GM18907 (cell line): ENCODE measurements around the gene LIPH.

Source experiments
- ATAC-seq: cut with Tn5 transposase; IDR thresholded peaks from one replicate; pipeline ENCODE4 v1.9.1; 2021; ENCODE audit warnings: mild to moderate bottlenecking, moderate library complexity; ENCODE audit not compliant: unreplicated experiment

LIPH gene

DNA sequence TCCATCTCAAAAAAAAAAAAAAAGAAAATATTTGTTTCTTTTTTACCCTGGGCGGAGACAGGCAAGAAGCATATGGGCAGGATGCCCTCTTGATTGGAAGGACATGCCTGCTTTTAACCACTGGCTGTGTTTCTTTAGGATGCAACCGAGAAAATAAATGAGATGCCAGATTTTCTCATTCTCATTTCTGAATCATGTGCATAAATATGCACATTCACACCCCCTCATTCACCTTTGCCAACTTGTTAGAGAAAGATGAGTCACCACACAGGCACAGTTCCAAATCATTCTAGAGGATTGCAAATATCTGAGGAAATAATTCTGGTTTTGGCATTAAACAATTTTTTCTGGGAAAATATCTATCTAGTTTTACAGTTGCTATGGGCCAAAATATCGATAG is 3.3 kb downstream of the LIPH start:
- no peak for ATAC-seq

DNA sequence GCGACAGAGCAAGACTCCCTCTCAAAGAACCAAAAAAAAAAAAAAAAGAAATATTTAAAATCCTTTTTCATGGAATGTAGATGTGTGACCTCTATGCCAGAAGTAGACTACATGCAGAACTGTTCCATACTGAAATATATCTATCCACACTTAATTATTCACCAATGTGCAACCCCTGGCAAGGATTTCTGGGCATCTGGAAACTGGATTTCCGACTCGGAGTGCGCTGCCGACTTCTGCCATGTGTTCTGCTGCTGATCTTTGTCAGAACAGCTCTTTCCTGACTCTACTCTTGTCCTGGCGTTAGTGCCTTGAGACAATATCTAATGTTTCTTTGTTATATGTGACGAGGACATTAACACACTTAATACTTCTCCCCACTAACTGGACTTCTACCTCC is 11.7 kb downstream of the LIPH start:
- no peak for ATAC-seq

DNA sequence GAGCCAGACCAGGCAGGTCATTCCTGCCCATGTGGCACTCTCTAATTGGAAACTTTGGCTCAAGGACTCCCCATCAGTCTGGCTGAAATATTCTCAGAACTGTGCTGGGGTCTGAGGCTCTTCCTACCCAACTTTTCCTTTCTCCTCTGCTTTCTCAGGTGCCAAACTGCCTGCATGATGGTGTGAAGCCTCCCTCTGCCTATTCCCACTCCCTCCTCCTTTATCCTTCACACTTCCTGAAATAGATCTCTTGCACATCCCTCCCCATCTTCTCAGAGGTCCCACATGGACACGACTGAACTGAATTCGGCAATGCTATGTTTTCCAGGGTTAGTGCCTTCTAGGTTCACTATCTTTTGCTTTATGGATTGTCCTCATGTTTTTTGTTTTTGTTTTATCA is 12.5 kb downstream of the LIPH start:
- no peak for ATAC-seq

DNA sequence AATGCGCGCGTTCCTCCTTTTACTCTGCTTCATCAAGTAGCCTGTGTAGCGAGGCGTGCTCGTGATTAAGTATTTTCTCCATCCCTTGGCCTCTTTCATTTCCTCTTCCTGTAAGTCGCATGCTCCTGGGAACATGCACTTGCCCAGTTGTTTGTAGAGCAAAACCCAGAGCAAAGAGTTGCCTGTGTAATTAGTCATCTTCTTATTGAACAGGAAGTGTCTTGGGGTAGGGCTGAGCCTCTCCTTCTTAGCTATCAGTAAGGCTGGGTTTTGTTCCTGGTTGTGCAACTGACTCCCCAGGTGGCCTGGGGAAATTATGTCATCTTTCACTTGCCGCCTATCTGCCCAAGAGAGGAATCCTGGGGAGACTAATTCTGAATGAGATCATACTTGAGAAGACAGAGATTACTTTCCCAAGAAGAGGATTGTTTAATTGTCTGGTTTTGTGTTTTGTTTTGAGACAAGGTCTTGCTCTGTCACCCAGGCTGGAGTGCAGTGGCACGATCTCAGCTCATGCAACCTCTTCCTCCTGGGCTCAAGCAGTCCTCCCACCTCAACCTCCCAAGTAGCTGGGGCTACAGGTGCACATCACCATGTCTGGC is 14.9 kb downstream of the LIPH start:
- peak; percentile 99 for ATAC-seq

DNA sequence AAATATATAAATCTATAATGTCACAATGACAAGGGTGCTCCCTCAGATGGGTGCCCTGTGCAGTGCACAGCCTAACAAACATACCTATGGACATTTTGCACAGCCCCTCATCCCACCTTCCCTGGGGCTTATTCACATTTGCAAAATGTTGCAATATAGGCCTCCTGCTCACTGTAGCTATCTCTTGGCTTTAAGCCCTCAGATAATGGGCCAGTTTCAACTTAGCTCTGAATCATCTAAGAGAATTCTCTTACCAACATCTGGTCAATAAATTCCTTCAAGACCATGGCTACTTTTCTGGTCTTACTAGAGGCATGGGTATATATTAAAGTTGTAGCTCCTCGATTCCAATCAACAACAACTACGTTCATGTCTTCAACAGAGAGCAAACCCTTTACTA is 17.9 kb downstream of the LIPH start:
- no peak for ATAC-seq

DNA sequence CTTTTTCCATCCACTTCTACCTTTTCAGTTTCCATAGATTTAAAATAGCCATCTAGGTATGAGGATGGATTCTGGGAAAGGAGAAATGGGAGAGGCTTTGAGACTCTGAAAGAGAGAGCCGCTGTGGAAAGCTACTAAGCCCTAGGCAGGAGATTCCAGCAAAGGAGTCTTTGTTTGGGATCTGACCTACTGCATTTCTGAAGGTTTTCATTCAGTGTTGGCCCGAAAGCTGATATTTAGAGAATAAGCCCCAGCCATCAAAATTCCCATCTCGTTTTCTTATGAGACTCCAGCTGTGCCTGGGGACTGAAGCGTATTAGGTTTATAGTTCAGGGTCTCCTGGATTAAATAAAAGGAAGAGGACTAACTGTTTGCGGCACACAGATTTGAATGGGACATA is 19.5 kb downstream of the LIPH start:
- no peak for ATAC-seq

DNA sequence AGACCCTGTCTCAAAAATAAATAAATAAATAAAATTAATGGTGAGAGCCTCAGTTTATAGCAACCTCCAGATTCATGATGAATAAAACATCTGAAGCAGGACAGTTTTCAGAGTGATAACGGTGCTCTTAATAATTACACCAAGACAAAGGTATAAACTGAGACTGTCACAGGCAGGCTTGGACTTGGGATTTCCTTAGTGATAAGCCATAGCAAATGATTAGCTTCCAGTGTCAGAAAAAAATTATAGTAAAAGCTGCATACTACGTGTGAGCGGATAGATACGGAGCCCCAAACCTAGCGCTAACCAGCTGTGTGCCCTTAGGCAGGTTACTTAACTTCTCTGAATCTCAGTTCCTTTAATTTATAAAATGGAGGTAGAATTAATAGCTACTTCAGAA is 21.5 kb downstream of the LIPH start:
- no peak for ATAC-seq

DNA sequence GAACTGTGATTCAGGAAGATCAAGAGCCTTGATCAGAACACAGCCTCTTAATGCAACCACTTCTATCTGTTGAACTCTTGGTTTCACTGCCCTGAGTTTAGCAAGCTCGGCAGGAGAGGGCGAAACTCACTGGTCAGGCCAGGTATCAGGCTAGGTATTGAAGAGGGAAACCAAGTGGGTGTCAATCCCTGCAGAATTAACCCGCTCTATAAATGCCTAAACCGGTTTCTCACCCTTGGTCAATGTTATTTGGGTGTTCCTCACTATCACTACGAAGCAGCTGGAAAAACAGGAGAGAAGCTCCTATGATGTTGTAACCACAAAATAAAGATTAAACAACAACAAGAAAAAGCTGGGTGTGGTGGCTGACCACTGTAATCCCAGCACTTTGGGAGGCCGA is 23.9 kb downstream of the LIPH start:
- ATAC-seq, result no peak

DNA sequence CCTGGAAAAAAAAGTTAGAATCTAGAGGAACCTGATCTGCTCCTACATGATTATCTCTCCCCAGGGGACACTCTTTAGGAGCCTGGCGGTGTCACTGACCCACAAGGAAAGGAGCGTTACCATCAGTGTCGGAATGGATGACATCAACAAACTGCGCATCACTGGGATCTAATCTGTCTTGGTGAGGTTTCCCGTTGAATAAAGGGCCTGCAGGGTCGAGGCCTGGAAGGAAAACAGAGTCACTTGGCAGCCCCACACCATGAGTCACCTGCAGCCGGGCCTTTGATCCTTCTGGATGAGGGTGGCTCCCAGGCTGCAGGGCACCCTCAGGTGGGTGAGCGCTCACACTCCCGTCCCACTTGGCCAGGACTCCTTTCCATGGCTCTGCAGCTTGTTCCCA is 25.0 kb downstream of the LIPH start:
- ATAC-seq, result no peak

DNA sequence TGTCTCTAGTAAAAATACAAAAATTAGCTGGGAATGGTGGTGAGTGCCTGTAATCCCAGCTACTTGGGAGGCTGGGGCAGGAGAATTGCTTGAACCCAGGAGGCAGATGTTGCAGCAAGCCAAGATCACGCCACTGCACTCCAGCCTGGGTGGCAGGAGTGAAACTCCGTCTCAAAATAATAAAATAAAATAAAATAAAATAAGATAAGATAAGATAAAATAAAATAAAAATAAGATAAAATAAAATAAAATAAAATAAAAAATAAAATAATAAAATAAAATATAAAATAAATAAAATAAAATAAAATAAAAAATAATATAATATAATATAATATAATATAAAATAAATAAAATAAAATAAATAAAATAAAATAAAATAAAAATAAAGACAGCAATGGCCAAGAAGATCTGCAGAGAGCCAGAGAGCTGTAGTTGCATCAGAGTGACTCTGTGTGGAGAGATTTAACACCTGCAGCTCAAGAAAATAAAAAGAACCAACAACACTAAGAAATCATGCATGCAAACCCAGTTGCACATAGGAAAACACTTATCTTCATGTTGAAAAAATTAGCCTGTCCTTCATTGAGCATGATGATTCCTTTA is 25.9 kb downstream of the LIPH start:
- ATAC-seq, result no peak

DNA sequence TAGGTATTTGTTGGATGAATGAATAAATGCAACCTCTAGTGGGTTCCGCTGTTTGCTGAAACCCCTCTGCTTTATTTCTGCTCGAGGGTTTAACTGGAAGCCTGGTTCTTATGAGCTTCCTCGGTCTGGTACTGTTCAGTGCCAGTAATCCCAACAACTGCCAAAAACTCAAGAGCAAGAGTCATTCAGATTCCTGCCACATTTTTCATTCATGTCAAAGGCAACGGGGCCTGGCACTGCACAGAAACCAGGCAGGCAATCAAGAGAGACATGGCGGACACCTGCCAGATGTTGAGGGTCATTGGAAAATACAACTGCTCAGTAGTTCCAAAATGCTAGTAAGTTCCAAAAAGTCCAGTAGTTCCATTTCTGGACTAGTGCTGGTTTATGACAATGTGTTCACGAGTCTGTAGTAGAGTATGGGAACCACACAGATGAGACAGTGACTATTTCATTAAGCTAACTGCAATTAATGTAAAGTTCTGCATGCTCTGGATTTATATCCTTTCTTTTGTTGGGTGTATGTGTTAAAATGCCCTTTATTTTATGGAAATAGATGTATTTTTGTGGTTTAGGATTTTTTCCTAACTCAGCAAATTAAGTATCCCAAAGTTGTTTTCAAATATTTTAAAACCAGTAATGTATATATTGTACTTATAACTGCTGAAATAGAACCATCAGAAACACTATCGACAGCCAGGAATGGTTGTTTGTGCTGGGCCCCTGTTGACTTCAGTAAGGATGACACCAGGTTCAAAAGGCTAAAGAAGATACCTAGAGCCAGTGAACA is 30.8 kb downstream of the LIPH start:
- ATAC-seq, result no peak

DNA sequence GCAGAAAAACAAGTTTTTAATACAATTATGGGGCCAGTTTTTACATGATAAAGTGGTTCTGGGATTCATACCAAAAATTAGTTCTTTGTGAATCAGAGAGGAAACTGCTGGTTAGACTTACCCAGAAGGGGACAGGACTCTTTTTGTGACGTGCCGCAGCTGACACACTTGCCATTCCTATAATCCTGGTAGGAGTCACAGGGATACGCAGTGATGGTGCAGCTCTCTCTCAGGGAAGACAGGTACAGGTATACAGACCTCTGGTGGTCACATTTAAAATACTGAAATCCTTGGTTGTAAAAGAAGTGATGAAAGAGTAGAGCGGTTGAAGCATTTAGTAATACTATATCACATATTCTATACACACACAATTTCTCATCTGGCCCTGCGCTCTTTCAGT is 33.4 kb downstream of the LIPH start:
- no peak for ATAC-seq

DNA sequence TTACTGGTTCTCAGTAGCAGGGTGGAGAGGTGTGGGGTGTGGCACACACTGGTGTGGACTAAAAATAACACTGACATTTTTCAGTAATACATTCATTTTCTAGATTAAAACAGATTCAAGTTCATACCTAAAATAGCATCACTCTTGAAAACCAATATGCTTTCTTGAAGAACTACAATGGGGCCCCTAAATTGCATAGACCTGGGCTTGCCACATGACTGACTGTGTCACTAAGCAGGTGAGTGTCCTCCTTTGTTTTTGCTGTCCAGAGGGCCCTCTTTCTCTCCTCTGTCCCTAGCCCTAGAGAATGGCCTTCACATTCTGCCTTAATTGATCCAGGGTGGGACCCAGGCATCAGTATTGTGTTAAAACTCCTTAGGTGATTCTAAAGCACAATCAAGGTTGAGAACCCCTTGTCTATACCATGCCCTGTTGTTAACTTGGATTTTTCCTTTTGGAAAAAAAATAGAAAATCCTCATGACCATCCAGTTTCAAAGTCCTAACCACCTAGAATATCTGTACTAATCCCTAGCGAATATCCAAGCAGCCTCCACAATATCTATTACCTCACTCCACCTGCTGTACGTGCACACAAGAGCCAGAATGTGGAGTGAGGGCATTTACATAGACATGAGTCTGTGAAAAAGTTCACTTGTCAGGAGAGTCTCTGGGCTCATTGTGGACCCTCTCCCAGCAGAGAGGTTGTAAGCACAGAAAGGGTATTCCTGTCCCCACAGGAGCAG is 34.8 kb downstream of the LIPH start:
- ATAC-seq, result no peak

DNA sequence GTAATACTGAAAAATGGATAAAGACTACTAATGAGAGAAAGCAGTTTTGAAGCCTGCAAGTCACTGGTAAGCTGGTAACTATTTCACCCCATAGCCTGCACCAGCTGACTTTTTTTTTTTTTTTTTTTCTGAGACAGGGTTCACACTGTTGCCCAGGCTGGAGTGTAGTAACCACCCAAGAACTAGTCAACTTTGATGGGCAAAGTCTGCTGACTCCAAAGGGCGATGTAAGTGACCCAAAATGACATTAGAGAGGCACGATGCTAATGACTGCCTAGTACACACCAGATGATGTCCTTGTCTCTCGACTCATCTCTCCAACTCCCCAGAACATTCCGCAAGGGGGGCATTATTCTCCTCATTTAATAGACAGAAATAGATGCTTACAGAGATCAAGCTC is 40.7 kb downstream of the LIPH start:
- no peak for ATAC-seq

DNA sequence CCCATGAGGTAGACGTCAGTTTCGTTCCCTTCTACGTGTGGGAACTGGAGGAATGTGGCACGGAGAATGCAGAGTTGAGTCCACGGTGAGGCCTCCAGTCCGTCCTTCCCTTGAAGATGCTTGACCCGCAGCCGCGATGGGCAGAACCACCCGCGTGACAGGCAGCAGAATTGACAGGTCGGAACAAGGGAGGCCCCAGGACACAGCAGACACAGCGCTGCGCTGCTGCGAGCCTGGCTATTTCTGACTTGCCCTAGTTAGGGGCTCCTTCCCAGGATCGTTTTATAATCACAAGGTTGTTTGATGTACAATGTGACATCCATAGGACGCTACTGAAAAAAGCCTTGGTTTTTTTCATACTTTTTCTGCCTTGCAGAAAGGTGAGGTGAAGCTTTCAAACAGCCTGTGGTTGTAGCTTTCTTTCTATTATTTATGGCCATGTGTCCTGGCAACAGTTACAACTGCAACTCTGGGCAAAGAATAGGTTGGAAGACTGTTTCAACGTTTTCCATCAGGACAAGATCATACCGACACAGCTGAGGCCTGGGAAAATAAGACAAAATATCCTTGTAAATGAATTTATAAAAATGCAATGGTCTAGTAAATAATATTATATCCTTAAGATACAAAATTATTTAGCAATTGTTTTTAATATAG is 43.9 kb downstream of the LIPH start:
- no peak for ATAC-seq

DNA sequence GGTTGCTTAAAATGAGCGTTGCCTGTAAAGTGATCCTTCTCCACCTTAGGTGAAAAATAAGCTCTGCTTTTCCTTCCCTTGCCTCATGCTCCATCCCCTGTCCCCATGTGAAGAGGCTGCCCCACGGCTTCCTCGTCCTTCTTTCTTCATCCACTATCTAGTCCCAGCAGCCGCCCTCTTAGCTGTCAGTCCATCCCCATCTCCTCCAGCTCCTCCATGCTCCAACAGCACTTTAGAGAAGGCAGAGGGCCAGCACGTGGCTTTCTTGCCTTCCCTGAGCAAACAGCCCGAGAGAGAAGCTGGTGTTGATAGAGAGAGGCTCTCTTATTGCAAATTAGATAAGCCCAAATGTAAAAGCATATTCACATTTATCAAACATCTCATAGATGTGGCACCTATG is 44.5 kb downstream of the LIPH start:
- no peak for ATAC-seq

DNA sequence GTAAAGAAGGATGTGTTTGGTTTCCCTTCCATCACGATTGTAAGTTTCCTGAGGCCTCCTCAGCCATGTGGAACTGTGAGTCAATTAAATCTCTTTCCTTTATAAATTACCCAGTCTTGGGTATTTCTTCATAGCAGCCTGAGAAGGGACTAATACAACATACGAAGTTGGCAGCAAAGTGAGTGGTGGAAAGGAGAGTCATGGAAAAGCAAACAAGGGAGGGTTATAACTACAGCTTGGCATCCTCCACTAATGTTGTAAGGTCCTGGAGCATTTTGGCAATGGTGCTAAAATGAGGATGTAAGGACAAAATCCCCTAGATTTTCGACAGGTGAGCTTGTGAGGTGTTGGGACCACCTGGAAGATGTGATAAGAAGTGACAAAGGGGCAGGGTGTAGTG is 47.8 kb downstream of the LIPH start:
- ATAC-seq, result no peak

DNA sequence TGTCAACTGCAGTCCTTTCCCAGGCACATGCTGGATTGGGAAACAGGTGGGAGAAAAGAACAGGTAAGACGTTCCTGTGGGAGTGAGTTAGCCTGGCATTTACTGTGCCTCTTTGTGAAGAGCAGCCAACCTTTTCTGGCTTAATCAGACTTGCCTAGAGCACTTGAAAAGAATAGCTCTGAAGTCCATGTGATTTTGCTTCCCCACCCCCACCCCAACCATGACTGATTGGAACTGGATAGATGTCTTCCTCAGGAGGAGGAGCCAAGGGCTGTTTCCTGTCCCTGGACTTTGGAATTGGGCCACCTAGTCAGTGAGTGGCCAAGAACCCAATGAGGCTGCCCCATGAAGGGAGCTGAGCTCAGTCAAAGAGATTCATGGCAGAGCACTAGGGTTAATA is 48.9 kb downstream of the LIPH start:
- no peak for ATAC-seq

DNA sequence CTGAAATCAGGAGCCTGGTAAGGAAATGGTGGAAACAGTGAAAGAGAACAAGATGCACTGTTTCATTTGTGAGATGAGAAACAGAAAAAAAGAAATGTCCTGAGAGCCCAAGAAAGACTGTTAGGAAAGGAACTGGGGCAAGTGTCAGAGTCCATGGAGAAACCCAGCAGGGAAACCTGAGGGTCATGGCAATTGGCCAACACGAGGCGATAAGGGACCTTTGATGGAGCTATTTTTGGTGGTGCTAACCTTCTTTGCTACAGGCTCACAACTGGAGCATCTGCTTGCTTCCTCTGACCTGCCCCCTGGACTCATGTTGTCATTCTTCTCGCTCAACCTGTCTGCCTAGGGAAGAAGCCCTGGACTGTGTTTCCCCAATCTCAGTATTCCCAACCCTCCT is 49.4 kb downstream of the LIPH start:
- ATAC-seq, result no peak

DNA sequence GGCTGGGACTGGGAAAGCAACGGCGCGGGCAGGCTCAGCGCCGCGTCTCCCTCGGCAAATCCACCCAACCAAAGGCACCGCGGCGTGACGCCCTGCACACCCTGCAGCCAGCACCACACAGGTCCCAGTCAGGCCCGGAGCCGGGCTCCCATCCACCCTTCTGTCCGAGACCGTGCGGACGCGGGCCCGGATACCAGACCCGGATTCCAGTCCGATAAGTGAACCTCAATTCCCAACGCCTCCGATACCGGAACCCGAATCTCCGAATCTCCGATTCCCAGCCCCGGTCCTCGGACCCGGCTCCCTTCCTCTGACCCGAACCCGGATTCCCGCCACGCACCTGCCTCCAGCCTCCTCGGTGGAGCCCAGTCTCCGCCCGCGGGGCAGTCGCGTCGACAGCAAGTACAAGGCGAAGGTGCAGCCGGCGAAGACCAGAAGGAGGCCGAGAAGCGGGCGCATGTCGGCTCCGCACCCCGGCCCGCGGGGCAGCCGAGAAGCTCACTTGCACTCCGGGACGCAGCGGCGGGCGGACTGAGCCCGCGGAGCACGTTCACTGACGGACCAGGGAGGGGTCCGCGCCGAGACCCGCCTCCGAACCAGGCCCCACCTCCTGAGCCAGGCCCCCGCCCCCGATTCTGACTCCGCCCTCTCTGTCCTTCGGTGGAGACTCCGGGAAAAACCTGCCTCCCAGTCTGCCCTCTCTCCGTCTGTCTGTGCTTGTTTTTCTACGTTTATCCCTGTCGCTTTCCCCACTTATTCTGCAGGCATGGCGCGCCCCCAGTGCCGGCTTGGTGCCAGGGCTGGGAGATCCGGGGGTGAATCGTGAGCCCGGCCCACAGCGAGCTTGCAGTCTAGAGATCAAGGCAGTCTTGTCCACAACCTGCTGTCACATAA is 53.6 kb downstream of the LIPH start, which contains the start of gene TMEM41A:
TMEM41A (minus strand) TSS at position 533 of the 894 bp plus-strand sequence; CDS start at position 459, 74 bp downstream.
- ATAC-seq, result peak; percentile 96
